GM19023 (cell line): ENCODE measurements around the gene CIDEC.
"Not testable (repeated sequence)": the region's sequence is repeated elsewhere in the genome, so short reads cannot be mapped to it uniquely, and the experiment has no call there.

Source experiments
- ATAC-seq: cut with Tn5 transposase; IDR thresholded peaks from one replicate; pipeline ENCODE4 v1.9.1; 2021; ENCODE audit warnings: mild to moderate bottlenecking, moderate library complexity; ENCODE audit not compliant: unreplicated experiment

CIDEC gene

GRCh38 chr3:9851383-9851782, 28.7 kb downstream of the CIDEC start:
- not testable (repeated sequence) for ATAC-seq

- not testable (repeated sequence) for ATAC-seq
Measured at GRCh38 chr3:9848860-9849259, 31.2 kb downstream of the CIDEC start.

GRCh38 chr3:9847870-9848269, 32.2 kb downstream of the CIDEC start:
- ATAC-seq = not testable (repeated sequence)

DNA sequence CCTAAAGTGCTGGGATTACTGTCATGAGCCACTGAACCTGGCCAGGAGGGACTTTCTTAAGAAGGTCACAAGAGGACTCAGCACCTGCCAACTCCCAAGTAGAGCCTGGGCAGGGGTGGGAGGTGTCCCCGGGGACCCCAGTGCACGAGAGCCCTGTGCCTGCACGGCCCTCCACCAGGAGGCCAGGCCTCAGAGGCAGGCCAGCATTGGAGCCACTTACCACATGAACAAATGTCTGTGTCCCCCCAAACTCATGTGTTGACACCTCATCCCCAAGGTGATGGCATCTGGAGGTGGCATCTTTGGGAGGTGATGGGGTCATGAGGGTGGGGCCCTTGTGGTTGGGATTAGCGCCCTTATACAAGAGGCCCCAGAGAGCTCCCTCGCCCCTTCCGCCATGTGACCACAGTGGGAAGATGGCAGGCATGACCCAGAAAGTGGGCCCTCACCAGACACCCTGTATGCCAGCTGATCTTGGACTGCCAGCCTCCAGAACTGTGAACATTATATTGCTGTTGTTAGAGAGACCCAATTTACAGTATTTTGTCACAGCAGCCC, 33.0 kb downstream of the CIDEC start:
- no peak for ATAC-seq

DNA sequence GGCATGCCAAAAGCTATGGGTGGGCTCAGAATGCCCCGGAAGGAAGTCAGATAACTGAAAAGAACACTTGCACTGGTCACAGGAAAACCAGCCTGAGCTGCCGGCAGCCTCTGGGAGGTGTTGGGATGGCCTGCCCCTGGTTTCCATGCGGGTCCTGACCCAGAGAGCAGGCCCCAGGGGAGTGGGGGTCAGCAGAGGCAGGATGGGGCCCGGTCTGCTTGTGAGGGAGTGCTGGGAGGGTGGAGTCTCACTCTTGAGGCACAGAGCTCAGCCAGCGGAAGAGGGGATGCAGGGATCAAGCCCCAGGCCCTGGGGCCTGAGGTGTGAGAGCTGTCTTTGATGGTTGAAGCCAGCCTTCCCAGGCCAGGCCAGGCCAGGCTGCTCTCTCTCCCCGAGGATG, 33.8 kb downstream of the CIDEC start:
- ATAC-seq = no peak

DNA sequence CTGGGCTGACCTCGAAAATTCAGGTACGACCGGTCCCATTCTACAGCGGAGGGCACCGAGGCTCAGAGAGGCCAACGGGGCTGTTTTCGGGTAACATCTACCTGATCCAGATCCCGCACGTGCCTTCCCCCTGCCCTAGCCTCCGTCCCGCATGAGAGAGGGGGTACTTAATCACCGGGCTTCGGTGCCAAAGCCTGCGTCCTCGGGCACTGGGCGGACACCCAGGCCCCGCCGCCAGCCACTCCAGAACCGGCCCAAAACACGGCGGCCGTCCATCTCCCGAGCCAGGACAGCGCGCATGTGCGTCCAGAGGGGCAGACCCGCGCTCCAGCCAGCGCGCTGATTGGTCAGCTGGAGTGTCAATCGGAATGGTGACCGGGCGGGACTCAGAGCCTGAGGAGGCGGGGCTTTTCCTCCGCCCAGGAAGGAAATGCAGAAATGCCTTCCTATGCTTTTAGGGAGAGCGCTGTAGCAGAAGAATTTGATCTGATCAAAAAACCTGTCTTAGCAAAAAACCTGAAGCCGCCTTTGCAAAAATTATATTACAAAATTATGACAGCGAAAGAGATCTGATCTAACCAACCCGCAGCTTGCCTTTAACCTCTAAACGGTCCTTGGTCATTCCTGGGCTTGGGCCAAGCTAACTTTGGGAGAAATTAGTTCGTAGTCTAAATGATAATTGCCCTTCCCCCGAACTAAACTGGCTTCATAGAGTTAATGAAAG, 36.2 kb downstream of the CIDEC start, which contains the start of gene RPUSD3:
RPUSD3 (minus strand) TSS at position 294 of the 724 bp plus-strand sequence; CDS start at position 276, 18 bp downstream.
- peak; percentile 98 for ATAC-seq

DNA sequence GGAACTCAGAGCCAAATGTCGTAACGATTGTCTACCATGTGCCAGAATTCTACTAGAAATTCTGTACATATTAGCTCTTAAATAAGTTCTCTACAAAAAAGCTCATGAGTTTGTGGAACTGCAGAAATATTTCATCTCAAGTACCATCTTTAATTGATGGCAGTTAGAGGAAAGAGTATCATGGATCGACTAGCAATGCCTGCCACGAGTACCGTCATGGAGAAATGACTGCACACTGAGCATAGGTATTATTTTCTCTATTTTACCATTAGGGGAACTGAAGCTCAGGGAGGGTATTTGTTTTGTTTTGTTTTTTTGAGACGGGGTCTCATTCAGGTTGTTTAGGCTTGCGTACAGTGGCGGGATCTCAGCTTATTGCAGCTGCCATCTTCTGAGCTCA, 39.0 kb downstream of the CIDEC start:
- no peak for ATAC-seq

DNA sequence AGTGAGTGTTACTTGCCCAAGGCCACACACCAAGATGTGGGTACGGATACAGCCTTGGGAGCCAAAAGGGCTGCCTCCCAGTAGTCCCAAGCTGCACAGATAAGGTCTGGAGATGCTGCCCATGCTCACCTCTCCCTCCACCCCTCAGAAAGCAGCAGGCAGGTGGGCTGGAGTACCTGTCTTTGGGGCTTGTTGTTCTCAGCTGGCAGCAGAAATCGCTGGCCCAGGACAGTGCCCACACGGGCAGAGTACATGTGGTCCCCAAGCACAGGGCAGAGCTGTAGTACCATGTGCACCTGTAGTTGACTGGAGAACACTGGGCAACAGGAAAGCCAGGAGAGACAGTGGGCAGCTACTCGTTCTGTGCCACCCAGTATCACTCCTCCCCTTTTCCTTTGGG, 41.2 kb downstream of the CIDEC start:
- ATAC-seq = no peak

DNA sequence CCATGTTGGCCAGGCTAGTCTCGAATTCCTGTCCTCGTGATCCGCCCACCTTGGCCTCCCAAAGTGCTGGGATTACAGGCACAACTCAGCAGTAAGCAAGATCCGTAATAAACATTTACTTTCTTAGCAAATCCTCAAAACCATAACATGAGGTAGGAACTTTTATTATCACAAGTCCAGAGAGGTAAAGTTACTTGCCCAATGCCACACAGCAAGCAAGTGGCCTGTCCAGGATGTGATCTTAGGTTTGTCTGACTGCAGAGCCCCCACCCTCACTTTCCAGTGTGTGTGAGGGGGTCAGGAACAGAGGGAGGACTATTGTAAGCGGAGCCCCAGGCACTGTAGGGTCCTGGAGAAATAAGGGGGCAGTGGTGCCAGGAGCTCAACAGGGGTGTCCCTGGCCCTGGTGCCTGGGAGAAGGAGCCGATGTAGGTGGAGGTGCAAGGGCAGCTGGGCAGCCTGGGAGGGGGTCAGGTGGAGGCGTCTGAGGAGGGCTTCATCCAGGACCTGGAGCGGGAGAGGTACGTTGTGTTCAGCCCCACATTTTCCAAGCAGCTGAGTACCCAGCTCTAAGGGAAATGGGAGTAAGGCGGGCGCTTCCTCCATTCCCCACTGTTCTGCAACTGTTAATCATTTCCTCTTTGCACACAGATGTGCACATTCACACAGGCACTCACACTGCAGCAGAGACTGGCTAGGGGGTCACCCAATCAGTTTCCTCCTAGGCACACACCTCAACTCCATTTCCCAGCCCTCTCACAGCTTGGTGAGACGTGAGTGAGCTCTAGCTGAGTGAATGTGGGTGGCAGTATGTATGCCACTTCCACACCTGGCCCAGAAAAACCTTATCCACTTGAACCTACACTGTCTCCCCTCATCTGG, 42.1 kb downstream of the CIDEC start:
- no peak for ATAC-seq

DNA sequence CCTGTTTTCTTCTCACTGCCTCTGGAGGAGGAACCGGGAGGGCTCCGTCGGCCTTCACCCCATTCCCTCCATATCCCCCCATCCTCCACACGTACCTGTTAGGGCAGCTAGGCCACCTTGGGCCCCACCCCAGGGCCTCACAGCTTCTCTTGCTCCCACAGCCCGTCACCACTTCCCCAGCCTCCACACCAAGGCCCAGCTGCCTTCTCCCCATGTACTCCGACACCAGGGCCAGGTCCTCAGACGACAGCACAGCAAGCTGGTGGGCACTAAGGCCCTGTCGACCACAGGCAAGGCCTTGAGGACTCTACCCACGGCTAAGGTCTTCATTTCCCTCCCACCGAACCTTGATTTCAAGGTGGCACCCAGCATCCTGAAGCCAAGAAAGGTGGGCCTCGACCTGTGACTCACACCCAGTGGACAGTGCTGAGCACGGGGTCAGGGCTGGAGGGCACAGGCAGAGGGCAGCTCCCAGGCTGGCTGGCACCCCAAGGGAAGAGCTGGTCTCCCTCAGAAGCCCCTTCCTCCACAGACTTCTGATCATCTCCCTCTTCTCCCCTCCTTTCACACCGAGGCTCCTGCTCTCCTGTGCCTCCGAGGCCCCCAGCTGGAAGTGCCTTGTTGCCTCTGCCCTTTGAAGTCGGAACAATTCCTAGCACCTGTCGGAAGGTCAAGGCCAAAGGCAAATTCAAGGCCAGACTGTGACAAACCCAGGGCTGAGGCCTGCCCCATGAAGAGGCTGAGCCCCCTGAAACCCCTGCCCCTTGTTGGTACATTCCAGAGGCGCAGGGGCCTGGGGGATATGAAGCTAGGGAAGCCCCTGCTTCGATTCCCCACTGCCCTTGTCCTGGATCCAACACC, 45.3 kb downstream of the CIDEC start:
- ATAC-seq = no peak

GRCh38 chr3:9833078-9833477, 47.0 kb downstream of the CIDEC start:
- ATAC-seq = no peak

DNA sequence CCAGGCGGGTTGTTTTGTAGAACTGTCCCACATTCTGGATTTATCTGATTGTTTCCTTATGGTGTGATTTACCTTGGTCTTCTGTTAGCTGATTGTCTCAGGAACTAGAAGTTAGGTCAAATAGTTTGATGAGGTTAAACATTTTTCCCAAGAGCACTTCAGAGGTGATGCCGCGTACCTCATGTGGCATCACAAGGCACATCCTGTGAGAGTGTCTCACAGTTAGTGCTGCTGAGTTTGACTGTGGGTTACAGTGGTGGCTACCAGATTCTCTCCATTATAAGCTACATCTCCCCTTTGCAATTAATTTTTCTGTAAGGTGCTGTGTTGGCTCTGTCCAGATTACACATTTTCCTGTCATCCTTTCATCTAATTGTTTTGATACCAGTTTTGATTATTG, 48.8 kb downstream of the CIDEC start:
- no peak for ATAC-seq

DNA sequence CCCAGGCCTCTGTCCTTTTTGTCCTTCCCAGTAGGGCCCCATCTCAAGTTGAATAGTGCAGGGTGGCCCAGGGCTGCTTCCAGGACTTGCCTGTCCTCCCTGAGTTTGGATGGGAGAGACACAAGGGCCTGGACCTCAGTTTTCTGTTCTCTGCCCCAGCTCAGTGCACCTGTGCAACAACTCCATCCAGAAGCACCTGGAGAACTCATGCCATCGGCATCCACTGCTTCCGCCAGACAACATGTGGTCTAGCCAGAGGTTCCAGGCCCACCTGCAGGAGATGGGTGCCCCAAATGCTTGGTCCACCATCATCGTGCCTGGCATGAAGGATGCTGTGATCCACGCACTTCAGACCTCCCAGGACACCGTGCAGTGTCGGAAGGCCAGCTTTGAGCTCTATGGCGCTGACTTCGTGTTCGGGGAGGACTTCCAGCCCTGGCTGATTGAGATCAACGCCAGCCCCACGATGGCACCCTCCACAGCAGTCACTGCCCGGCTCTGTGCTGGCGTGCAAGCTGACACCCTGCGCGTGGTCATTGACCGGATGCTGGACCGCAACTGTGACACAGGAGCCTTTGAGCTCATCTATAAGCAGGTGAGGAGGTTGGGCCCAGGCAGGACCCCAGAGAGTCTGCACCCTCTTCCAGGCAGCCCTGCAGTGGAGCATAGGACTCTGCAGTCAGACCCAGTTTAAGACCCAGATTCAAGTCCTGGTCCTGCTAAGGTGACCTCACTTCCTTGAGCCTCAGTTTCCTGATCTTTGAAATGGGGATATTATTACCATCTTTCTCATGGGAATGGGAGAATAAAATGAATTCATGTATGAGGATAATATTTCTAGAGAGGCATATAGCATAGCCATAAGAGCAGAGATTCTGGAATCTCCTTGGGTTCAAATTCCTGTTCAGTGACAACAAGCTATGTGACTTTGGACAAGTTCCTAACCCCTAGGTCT, 51.0 kb downstream of the CIDEC start:
- ATAC-seq = no peak

DNA sequence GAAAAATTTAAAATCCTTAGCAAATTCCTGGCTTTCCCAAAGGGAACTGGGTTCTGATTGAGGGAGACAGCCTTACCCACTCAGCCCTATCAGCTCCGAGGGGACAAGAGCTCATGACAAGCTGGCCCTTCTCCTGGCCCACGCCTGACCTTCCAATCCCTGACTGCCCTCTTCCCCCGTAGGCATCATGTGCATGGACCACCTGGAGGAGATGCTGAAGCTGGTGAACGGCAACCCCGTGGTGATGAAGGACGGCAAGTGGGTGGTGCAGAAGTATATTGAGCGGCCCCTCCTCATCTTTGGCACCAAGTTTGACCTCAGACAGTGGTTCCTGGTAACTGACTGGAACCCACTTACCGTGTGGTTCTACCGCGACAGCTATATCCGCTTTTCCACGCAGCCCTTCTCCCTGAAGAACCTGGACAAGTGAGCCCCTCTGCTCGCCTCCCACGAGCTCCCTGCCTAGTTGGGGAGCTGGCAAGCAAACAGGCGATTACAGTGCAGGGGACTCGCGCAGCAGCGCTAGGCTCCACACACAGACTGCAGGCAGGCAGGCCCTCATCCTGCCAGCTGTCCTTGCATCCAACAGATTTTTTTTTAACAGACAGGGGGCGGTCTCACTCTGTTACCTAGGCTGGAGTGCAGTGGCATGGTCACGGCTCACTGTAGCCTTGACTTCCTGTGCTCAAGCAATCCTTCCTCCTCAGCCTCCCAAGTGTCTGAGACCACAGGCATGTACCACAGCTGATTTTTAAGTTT, 53.1 kb downstream of the CIDEC start:
- no peak for ATAC-seq

DNA sequence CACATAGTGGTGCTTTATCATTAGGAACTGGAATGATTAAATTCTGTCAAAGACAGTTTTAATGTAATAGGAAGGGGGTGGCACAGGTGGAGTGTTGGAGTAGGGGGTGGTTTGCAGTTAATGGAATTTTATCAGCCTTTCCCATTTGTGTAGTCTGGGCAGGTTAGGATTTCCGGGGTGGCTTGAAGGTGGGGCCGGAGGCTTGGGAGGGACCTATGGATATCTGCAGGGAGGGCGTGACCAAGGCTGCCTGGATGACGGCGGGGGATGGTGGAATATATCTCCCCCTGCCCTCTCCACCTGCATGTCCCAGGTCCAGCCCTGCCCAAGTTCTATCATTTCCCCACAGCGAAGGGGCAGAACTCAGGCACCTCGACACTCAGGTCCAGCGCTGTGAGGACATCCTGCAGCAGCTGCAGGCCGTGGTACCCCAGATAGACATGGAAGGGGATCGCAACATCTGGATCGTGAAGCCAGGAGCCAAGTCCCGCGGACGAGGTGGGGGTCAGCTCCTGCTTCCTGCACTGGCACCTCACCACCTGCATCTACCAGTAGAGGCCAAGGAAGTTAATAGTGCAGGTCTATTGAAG, 54.5 kb downstream of the CIDEC start:
- ATAC-seq = no peak

DNA sequence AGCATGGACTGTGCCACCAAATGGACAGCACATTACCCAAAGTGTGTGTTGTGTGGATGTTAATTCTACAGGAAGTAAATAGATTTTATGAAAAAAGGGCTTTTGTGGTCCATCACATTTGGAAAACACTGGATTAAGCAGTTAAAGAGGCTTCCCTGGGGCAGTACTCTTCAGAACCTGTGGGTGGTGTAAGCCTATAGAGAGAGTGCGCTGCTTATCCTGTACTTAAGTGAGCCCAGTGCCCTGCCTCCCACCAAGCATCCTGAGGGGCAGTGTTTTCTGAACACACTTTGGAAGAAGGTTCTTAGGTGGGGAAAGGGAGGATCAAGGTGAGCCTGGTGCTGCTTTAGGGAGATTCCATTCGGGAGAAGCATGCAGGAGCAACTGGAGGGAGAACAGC, 59.1 kb downstream of the CIDEC start:
- ATAC-seq = no peak

- ATAC-seq = no peak
Measured at GRCh38 chr3:9820543-9820942, 59.5 kb downstream of the CIDEC start.

DNA sequence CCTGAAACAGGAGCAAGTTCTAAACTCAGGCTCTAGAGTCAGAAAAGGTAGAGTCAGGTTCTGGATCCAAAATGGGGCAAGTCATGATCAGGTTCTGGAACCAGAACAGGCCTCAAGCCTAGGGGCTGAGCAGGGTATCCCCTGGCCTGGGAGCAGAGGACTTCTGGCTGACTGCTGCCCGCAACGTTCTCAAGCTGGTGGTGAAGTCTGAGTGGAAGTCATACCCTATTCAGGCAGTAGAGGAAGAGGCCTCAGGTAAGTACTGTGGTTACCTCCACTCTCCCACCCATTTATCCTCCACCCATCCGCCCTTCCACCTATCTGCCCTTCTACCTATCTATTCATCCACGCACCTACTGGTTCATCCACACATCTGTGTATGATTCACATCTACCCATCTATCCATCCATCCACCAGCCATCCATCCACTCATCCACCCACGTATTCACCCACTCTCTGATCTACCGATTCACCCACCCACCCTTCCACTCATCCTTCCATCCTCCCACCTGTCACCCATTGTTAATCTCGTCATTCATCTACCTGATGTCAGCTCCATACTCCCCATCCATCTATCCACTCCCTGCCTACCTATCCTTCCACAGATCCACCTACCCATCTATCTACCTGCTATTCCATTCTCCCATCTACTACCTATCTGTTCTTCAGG, 61.3 kb downstream of the CIDEC start:
- no peak for ATAC-seq
